IMR-90 (cell line): ENCODE results near the gene BEX2. TPM values are rescaled to one million over a fixed set of nuclear protein-coding genes. Genes with fewer than 3 reads are reported as not detected.

Experiments
- ATAC-seq: fragments of 200-7000 bp; cut with Tn5 transposase; 2 replicates; pipeline ENCODE4 v1.9.1; 2020; ENCODE audit warnings: low read depth, mild to moderate bottlenecking, moderate library complexity
- BruUV-seq: library from RNA; stranded (reverse); fragments of 400-500 nt; replicated peaks from 2 replicates; lab custom pipeline; 2021; lab: Mats Ljungman, UMichigan
- CTCF ChIA-PET: fragments of 300-600 bp; formaldehyde crosslinking; extraction: SDS; loops from one replicate; lab custom pipeline; 2021; ENCODE audit warnings: antibody characterized with exemption; lab: Yijun Ruan, JAX
- POLR2A ChIA-PET: fragments of 300-600 bp; sonication (Branson Sonifier 250); formaldehyde crosslinking; loops from one replicate; lab custom pipeline; 2022; ENCODE audit warnings: antibody characterized with exemption; ENCODE audit not compliant: unreplicated experiment; lab: Charles Lee
- DNase-seq: peaks from one replicate; pipeline ENCODE4 v3.0.0; 2013
- H2AFZ ChIP-seq: replicated peaks from 2 replicates; pipeline ENCODE3; 2013; ENCODE audit warnings: low read length, mild to moderate bottlenecking; ENCODE audit not compliant: poor library complexity
- H2AK5ac ChIP-seq: 2 replicates; pipeline ENCODE4 v1.6.1; 2013; ENCODE audit warnings: low read depth, low read length, inconsistent platforms
- H2AK9ac ChIP-seq: replicated peaks from 2 replicates; pipeline ENCODE3; 2013; ENCODE audit warnings: mild to moderate bottlenecking, low read depth, low read length, moderate library complexity; ENCODE audit not compliant: poor library complexity
- H2BK120ac ChIP-seq: 2 replicates; pipeline ENCODE4 v1.6.1; 2013; ENCODE audit warnings: low read depth, low read length, inconsistent platforms
- H2BK15ac ChIP-seq: 3 replicates; pipeline ENCODE4 v1.6.1; 2013; ENCODE audit warnings: low read depth, low read length, inconsistent platforms
- H2BK20ac ChIP-seq: 2 replicates; pipeline ENCODE4 v1.6.1; 2013; ENCODE audit warnings: low read depth, mild to moderate bottlenecking, inconsistent platforms, low read length, moderate library complexity
- H2BK5ac ChIP-seq: 2 replicates; pipeline ENCODE4 v1.6.1; 2013; ENCODE audit warnings: mild to moderate bottlenecking, low read depth, low read length, inconsistent platforms; ENCODE audit not compliant: poor library complexity, severe bottlenecking
- H3K14ac ChIP-seq: replicated peaks from 2 replicates; pipeline ENCODE4 v1.6.1; 2013; ENCODE audit warnings: low read depth, low read length, inconsistent platforms
- H3K18ac ChIP-seq: 2 replicates; pipeline ENCODE4 v1.6.1; 2013; ENCODE audit warnings: low read depth, low read length, control low read depth
- H3K23ac ChIP-seq: 2 replicates; pipeline ENCODE4 v1.6.1; 2013; ENCODE audit warnings: low read depth, low read length, inconsistent platforms
- H3K27ac ChIP-seq: 2 replicates; pipeline ENCODE4 v1.5.1; 2013; ENCODE audit warnings: mild to moderate bottlenecking, control low read depth, low read length; ENCODE audit not compliant: insufficient read depth
- H3K27me3 ChIP-seq: 2 replicates; pipeline ENCODE4 v1.6.1; 2013; ENCODE audit warnings: low read length; ENCODE audit not compliant: control insufficient read depth, insufficient read depth
- H3K36me3 ChIP-seq: 2 replicates; pipeline ENCODE4 v1.6.1; 2013; ENCODE audit warnings: low read length, mixed read lengths; ENCODE audit not compliant: control insufficient read depth, insufficient read depth
- H3K4ac ChIP-seq: 2 replicates; pipeline ENCODE4 v1.6.1; 2013; ENCODE audit warnings: low read depth, low read length, inconsistent platforms
- H3K4me1 ChIP-seq: 2 replicates; pipeline ENCODE4 v1.6.1; 2013; ENCODE audit warnings: low read length, mixed read lengths; ENCODE audit not compliant: control insufficient read depth, insufficient read depth
- H3K4me2 ChIP-seq: 2 replicates; pipeline ENCODE4 v1.6.1; 2013; ENCODE audit warnings: low read depth, mild to moderate bottlenecking, control low read depth, low read length, moderate library complexity
- H3K4me3 ChIP-seq: 2 replicates; pipeline ENCODE4 v1.5.1; 2013; ENCODE audit warnings: low read depth, mild to moderate bottlenecking, control low read depth, low read length, moderate library complexity; ENCODE audit not compliant: insufficient read depth
- H3K56ac ChIP-seq: 2 replicates; pipeline ENCODE4 v1.6.1; 2013; ENCODE audit warnings: low read length, inconsistent platforms; ENCODE audit not compliant: insufficient read depth; ENCODE audit errors: extremely low read depth
- H3K79me1 ChIP-seq, 2 experiments: 2 replicates each; pipeline ENCODE4 v1.6.1; 2013; ENCODE audit warnings: low read length in 2 of 2, inconsistent platforms in 1 of 2, low read depth in 1 of 2
- H3K9ac ChIP-seq: 2 replicates; pipeline ENCODE4 v1.6.1; 2013; ENCODE audit warnings: low read depth, low read length, control low read depth
- H3K9me1 ChIP-seq: 2 replicates; pipeline ENCODE4 v1.6.1; 2013; ENCODE audit warnings: low read length, inconsistent platforms; ENCODE audit not compliant: insufficient read depth
- H3K9me3 ChIP-seq: 2 replicates; pipeline ENCODE4 v1.6.1; 2013; ENCODE audit warnings: low read length; ENCODE audit not compliant: control insufficient read depth, insufficient read depth
- H4K20me1 ChIP-seq: 2 replicates; pipeline ENCODE4 v1.6.1; 2013; ENCODE audit warnings: low read length, inconsistent platforms; ENCODE audit not compliant: insufficient read depth
- H4K5ac ChIP-seq: 2 replicates; pipeline ENCODE4 v1.6.1; 2013; ENCODE audit warnings: mild to moderate bottlenecking, low read depth, low read length, control low read depth
- H4K8ac ChIP-seq, 2 experiments: 2 replicates each; pipeline ENCODE4 v1.6.1; 2013; ENCODE audit warnings: low read depth in 2 of 2, low read length in 2 of 2, control low read depth in 1 of 2, inconsistent platforms in 1 of 2
- H4K91ac ChIP-seq: 2 replicates; pipeline ENCODE4 v1.6.1; 2013; ENCODE audit warnings: low read depth, low read length, inconsistent platforms; ENCODE audit not compliant: insufficient read depth
- BHLHE40 ChIP-seq: fragments of 150-350 bp; IDR thresholded peaks from 2 replicates; pipeline ENCODE4 v1.6.1; 2016; ENCODE audit warnings: mild to moderate bottlenecking, low read depth, low read length
- CEBPB ChIP-seq: IDR thresholded peaks from 2 replicates; pipeline ENCODE4 v1.6.1; 2012; ENCODE audit warnings: low read depth, low read length, improper control_type of control experiment
- CHD1 ChIP-seq: IDR thresholded peaks from 2 replicates; pipeline ENCODE4 v1.6.1; 2012; ENCODE audit warnings: low read depth, low read length, improper control_type of control experiment
- FOS ChIP-seq: fragments of 150-350 bp; IDR thresholded peaks from 2 replicates; pipeline ENCODE4 v1.6.1; 2016; ENCODE audit warnings: low read depth, low read length
- MAFK ChIP-seq: IDR thresholded peaks from 2 replicates; pipeline ENCODE4 v1.6.1; 2012; ENCODE audit warnings: low read depth, low read length, improper control_type of control experiment
- MAZ ChIP-seq: IDR thresholded peaks from 2 replicates; pipeline ENCODE4 v1.6.1; 2012; ENCODE audit warnings: low read depth, mild to moderate bottlenecking, low read length, improper control_type of control experiment, moderate library complexity, borderline replicate concordance
- NFE2L2 ChIP-seq: fragments of 150-350 bp; IDR thresholded peaks from 2 replicates; pipeline ENCODE4 v1.6.1; 2016; ENCODE audit warnings: low read depth, mild to moderate bottlenecking, low read length
- POLR2A ChIP-seq: IDR thresholded peaks from 2 replicates; pipeline ENCODE4 v1.6.1; 2012; ENCODE audit warnings: mild to moderate bottlenecking, low read depth, low read length
- RAD21 ChIP-seq: IDR thresholded peaks from 2 replicates; pipeline ENCODE4 v1.6.1; 2012; ENCODE audit warnings: low read length, improper control_type of control experiment
- RCOR1 ChIP-seq: IDR thresholded peaks from 2 replicates; pipeline ENCODE4 v1.6.1; 2012; ENCODE audit warnings: mild to moderate bottlenecking, low read length, improper control_type of control experiment; ENCODE audit not compliant: insufficient replicate concordance
- RFX5 ChIP-seq: IDR thresholded peaks from 2 replicates; pipeline ENCODE4 v1.8.0; 2012; ENCODE audit warnings: low read depth, mild to moderate bottlenecking, low read length, moderate library complexity
- SMC3 ChIP-seq: fragments of 150-350 bp; IDR thresholded peaks from 2 replicates; pipeline ENCODE4 v1.6.1; 2016; ENCODE audit warnings: low read depth, mild to moderate bottlenecking, antibody characterized with exemption, low read length, moderate library complexity
- WGBS, 2 experiments: methylation state at CpG; one replicate each; pipeline versions ENCODE4 v1.1.5 to v1.1.7; 2013; ENCODE audit warnings: missing lambda C conversion rate in 2 of 2; ENCODE audit not compliant: insufficient read length in 1 of 2; ENCODE audit errors: extremely low coverage in 2 of 2; 5-methylcytosine and 5-hydroxymethylcytosine counted together
- dilution Hi-C: fragments of 300-500 bp; cut with HindIII; formaldehyde crosslinking; loops from one replicate; pipeline ENCODE4 v1.14.3; 2018; ENCODE audit warnings: low sequenced_read_pairs; ENCODE audit not compliant: unreplicated experiment
- in situ Hi-C: fragments of 300-500 bp; cut with MboI; formaldehyde crosslinking; loops from 3 replicates; pipeline ENCODE4 v1.14.3; 2019; ENCODE audit warnings: low sequenced_read_pairs, inconsistent platforms, mixed read lengths
- intact Hi-C: fragments of 100-400 bp; cut with micrococcal nuclease; formaldehyde crosslinking; loops from 2 replicates; pipeline ENCODE4 v1.10.0; 2022
- polyA plus RNA-seq, 3 experiments: library from polyadenylated mRNA; depleted of rRNA; stranded (reverse); fragments of >200 nt; gene quantifications; 2 replicates each; pipeline ENCODE4 v1.2.3, GENCODE V29; 2012; ENCODE audit warnings: low replicate concordance in 1 of 3
- total RNA-seq: library from RNA; depleted of rRNA; stranded (reverse); fragments of >200 nt; gene quantifications from 2 replicates; pipeline ENCODE4 v1.2.3, GENCODE V29; 2012
- TF ChIP-seq, protein P1 (sequence below): fragments of 150-350 bp; IDR thresholded peaks from 2 replicates; pipeline ENCODE4 v1.6.1; 2016; ENCODE audit warnings: low read depth, mild to moderate bottlenecking, low read length, moderate library complexity, borderline replicate concordance
- TF ChIP-seq, protein P2 (sequence below): conservative IDR thresholded peaks from 2 replicates; pipeline ENCODE4 v1.5.1; 2012; ENCODE audit warnings: mild to moderate bottlenecking, low read depth, low read length, improper control_type of control experiment
- TF ChIP-seq, protein P3 (sequence below): fragments of 150-350 bp; IDR thresholded peaks from 2 replicates; pipeline ENCODE4 v1.6.1; 2017; ENCODE audit warnings: mild to moderate bottlenecking, antibody characterized with exemption, low read length, low read depth

Gene BEX2
- total and polyA plus RNA-seq, 2 of the 4 experiments (the other 2 are of a cell fraction) = 0.19 TPM; not detected in 1

DNA sequence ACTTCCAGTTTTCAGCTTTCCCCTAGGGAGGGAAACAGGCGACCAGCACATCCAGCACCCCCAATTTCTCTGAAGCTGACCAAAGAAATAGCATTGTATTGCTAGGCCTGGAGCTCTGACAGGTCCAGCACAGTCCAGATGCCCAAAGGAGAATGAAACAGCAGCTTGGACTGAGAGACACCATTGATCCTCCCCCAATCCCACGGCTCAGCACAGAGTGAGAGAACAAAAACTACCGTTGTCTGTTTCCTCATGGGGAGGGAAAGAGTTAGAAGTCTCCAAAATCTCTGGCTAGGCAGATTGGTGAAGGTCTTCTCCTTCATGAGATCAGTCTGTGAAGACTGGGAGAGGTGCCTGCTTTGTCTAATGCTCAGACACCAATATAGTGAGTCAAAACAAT is 27.9 kb upstream of the BEX2 start:
- Histone ChIP-seq H3K9me3 (no peaks in the 10 kb centered on the region), H3K23ac (no peak overlapping the region), H3K27me3 (peaks cover 24% of the 10 kb centered on the region), H3K4me3 (no peak overlapping the region), H3K4ac (no peak overlapping the region), H4K5ac (no peak overlapping the region), H4K91ac (no peak overlapping the region), H3K14ac (no peak overlapping the region), H2AFZ (no peak overlapping the region), H3K27ac (no peak overlapping the region), H3K4me2 (no peak overlapping the region), H3K9ac (no peak overlapping the region), H2BK15ac (no peak overlapping the region), H3K56ac (no peak overlapping the region), H4K20me1 (no peaks in the 10 kb centered on the region), H2BK20ac (no peak overlapping the region), H3K4me1 (no peaks in the 10 kb centered on the region), H4K8ac (no peak overlapping the region), H2BK5ac (no peak overlapping the region), H2AK5ac (no peak overlapping the region), H3K18ac (no peak overlapping the region), H3K9me1 (no peaks in the 10 kb centered on the region), H3K79me1 (no peaks in the 10 kb centered on the region), H2BK120ac (no peak overlapping the region), H3K36me3 (no peaks in the 10 kb centered on the region), H2AK9ac (no peak overlapping the region)
- intact Hi-C loops (no loop called here), dilution Hi-C loops (no loop called here), in situ Hi-C loops (no loop called here)
- no peak for TF ChIP-seq POLR2A
- TF ChIP-seq SMC3 = no peak
- no peak for TF ChIP-seq FOS
- TF ChIP-seq RAD21 = no peak
- TF ChIP-seq RFX5 = no peak
- no peak for TF ChIP-seq RCOR1
- TF ChIP-seq, protein P1, sequence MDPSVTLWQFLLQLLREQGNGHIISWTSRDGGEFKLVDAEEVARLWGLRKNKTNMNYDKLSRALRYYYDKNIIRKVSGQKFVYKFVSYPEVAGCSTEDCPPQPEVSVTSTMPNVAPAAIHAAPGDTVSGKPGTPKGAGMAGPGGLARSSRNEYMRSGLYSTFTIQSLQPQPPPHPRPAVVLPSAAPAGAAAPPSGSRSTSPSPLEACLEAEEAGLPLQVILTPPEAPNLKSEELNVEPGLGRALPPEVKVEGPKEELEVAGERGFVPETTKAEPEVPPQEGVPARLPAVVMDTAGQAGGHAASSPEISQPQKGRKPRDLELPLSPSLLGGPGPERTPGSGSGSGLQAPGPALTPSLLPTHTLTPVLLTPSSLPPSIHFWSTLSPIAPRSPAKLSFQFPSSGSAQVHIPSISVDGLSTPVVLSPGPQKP = no peak
- TF ChIP-seq, protein P2, sequence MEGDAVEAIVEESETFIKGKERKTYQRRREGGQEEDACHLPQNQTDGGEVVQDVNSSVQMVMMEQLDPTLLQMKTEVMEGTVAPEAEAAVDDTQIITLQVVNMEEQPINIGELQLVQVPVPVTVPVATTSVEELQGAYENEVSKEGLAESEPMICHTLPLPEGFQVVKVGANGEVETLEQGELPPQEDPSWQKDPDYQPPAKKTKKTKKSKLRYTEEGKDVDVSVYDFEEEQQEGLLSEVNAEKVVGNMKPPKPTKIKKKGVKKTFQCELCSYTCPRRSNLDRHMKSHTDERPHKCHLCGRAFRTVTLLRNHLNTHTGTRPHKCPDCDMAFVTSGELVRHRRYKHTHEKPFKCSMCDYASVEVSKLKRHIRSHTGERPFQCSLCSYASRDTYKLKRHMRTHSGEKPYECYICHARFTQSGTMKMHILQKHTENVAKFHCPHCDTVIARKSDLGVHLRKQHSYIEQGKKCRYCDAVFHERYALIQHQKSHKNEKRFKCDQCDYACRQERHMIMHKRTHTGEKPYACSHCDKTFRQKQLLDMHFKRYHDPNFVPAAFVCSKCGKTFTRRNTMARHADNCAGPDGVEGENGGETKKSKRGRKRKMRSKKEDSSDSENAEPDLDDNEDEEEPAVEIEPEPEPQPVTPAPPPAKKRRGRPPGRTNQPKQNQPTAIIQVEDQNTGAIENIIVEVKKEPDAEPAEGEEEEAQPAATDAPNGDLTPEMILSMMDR = no peak
- TF ChIP-seq, protein P3, sequence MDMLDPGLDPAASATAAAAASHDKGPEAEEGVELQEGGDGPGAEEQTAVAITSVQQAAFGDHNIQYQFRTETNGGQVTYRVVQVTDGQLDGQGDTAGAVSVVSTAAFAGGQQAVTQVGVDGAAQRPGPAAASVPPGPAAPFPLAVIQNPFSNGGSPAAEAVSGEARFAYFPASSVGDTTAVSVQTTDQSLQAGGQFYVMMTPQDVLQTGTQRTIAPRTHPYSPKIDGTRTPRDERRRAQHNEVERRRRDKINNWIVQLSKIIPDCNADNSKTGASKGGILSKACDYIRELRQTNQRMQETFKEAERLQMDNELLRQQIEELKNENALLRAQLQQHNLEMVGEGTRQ = no peak
- TF ChIP-seq CHD1 = no peak
- no peak for TF ChIP-seq MAZ
- no peak for TF ChIP-seq CEBPB
- no peak for TF ChIP-seq NFE2L2
- TF ChIP-seq MAFK = no peak
- TF ChIP-seq BHLHE40 = no peak
- WGBS, 2 experiments = no CpG with 5 or more reads among the region's 3 CpGs
- no TSS peak for BruUV-seq
- CTCF ChIA-PET = no interaction called here
- no peak for ATAC-seq
- DNase-seq = no peak
- POLR2A ChIA-PET = no interaction called here
